Activated CD4-positive, alpha-beta T cell treated with anti-CD3 and anti-CD28 coated beads, Interleukin-2, amount 50 U/mL, for 4 hours (primary cell): Measurements from ENCODE around the gene MICU2.

Source experiments
- DNase-seq, 2 experiments: peaks; one replicate each; pipeline ENCODE4 v3.0.0-alpha.2; 2020

The MICU2 gene

DNA sequence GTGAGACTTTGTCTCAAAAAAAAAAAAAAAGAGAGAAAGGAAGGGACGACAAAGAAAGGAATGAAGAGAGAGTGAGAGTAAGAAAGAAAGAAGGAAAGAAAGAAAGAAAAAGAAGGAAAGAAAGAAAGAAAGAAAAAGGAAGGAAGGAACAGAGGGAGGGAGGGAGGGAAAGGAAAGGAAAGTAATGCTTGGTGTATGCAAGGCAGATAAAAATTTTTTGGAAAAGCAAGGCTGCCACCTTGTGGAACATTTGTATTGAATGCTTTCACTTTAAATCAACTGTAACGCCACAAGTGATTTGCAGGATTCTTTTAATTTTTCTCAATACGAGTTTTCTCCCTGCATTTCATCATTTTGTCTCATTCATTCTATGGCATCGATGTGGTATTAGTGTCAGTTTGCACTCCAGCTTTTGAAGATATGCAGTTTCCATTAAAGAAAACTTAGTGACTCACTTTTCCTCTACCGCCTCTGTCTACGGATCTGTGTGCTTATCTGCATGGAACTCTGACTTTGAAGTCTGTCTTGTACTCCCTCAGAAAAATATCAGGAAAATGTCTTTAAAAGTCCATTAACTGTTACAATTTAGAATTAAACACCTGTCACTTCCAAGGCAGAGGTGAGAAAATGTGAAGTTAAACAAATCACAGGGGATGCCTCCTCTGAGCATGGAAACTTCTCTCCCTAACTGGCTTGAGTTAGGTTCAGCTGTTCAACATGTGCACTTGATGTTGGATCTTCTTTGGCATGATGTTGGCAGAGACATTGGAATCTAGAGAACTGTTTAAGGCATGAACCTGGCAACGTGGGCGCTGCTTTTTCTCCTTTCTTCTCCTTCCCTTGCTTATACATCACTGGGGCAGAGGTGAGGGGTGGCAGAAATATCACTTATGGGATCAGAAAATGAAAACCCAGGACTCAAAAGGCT, 124.8 kb downstream of the MICU2 start:
- DNase-seq = peak; percentile 14 to 30

DNA sequence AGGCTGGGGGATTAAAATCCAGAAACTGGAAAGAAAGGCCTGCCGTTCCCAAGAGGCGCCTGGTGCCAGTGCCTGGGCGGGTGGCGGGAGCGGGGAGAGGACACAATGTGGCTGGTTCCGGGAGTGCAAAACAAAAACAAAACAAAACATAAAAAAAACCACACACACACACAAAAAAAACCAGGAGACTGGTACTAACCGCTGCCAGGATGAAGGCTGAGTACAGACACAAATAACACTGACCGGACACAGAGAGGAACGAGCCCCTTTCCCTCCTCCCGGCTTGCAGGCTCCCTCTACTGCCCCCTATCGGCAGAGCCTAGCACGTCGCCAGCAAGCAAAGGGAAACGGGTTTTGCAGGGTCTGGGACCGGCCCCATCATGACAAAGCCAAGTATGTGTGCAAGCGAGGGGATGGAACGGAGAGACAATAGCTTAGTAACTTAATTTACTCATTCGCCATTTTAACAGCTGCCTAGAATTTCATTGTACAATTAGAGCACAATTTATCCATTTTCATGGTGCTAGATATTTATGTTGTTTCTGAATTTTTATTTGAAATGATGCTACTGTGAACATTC, 127.0 kb downstream of the MICU2 start:
- peak; percentile 67 for DNase-seq

GRCh38 chr13:21475115-21475514, 128.9 kb downstream of the MICU2 start:
- DNase-seq = no peak

DNA sequence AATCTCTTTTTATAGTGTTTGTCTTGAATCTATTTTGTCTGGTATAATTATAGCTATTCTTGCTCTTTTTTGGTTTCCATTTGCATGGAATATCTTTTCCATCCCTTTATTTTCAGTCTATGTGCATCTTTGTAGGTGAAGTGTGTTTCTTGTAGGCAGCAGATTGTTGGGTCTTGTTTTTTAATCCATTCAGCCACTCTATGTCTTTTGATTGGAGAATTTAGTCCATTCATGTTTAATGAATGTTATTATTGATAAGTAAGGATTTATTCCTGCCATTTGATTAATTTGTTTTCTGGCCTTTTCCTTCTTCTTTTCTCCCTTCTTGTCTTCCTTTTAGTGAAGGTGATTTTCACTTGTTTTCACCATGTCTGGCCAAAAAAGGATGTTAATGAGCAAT, 133.2 kb downstream of the MICU2 start:
- DNase-seq = no peak

GRCh38 chr13:21466527-21466926, 137.4 kb downstream of the MICU2 start:
- no peak for DNase-seq

GRCh38 chr13:21465710-21466160, 138.2 kb downstream of the MICU2 start:
- DNase-seq = no peak

DNA sequence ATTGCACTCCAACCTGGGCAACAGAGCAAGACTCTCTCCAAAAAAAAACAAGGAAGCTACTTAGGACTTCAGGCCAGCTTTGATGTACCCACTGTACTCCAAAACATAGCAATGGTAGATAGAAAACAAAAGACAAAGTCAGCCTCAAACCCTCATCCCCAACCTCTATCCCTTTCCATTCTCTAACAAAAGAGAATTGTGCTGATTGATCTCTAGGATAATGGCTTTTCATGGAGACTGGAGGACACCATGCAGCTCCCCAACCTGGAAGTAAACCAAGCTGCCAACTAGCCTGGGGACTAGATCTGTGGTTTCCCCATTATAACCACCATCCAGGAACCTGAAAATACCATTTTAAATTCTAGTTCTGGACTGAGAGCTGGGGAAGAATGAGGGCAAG, 140.5 kb downstream of the MICU2 start:
- no peak for DNase-seq

DNA sequence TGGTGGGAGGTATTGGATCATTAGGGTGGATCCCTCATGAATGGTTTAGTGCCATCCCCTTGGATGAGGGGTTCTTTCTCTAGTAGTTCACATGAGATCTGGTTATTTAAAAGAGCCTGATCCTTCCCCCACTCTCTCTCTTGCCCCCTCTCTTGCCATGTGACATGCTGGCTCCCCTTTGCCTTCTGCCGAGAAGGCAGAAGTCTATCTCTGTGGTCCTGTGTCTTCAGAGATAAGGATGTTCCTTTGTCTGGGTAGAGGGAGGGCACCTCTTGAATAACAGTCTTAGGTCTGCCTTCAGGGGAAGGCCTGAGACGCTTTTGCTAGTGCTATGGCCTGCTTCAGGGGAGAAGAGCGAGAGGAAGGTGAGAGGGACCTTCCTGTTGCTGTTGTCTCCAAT, 142.8 kb downstream of the MICU2 start:
- no peak for DNase-seq

- DNase-seq = peak; percentile 81
Measured at GRCh38 chr13:21458813-21459701, 144.9 kb downstream of the MICU2 start, which contains the start of gene ZDHHC20. Gene ZDHHC20 (minus strand): TSS chr13:21459303. CDS start chr13:21459171, 132 bp downstream.

DNA sequence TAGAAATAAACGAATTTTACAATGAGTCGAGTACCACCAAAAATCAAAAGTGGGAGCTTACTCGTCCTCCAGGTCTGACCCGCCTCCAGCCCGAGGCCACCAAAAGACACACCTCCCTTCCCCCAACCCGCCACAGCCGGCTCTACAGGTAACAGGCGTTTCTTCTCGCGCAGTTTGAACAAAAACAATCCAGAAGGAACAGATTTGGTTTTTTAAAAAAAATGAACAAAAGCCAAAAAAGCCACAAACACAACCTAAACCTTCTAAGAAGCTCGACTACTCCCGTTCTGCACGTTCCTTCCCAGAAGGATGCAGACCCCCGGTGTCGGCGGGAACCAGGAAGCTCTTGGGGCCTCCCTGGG, 145.5 kb downstream of the MICU2 start:
- DNase-seq = peak; percentile 14 to 27

DNA sequence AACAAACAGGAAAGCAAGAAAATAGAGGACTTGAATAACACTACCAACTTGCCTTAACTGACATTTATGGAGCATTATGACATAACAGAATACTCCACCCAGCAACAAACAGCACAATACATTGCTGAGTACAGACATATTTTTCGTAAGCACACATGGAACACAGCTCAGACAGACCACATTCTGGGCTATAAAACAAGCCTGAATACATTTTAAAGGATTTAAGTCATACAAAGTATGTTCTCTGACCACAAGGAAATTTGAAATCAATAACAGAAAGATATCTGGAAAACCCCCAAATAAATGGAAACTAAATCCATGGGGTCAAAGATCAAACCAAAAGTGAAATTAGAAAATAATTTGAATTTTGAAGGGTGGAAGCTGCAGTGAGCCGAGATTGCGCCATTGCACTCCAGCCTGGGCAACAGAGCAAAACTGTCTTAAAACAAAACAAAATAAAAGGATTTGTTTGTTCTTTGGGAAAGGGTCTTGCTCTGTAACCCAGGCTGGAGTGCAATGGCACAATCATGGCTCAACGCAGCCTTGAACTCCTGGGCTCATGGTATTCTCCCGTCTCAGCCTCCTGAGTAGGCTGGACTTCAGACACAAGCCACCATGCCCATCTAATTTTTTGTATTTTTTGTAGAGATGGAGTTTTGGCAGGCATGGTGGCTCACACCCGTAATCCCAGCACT, 150.4 kb downstream of the MICU2 start:
- DNase-seq = no peak

DNA sequence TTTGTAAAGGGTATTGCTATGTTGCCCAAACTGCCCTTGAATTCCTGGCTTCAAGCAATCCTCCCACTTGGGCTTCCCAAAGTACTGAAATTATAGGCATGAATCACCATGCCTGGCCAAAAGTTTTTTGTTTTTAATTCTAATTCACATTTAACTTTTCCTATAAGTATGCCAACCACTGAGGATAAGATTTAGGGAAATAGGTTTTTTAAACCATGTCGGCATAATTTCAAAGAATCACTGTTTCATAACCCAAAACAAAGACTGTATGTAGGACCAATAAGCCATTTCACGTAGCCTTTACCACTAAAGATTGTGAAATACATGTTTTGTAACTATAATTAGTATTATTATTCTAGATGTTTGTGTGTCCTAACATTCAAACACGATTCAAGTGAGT, 153.0 kb downstream of the MICU2 start:
- DNase-seq = no peak

DNA sequence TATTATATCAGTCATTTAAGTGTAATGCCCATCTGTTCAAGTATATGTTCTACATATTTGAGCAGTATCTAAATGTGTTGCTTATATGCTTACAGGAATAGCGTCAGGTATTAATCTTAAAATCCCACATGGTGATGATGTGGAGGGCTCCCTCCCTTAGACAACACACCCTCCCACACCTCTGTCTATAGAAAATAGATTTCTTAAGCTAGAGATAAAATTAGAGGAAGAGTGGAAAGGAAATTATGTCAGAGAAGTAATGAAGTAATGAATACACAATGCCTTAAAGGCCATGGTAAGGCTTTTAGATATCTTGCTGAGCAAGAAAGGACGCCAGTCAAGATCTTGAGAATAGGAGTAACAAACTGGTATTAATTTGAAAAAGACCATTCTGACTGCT, 157.3 kb downstream of the MICU2 start:
- DNase-seq = no peak

GRCh38 chr13:21445759-21446158, 158.2 kb downstream of the MICU2 start:
- no peak for DNase-seq

GRCh38 chr13:21443171-21443570, 160.8 kb downstream of the MICU2 start:
- no peak for DNase-seq
